Retina (tissue), 1 donor: ENCODE data around the gene MEX3D.

Source experiments
- DNase-seq: peaks from one replicate; pipeline ENCODE4 v3.0.0-alpha.2; 2016

MEX3D gene

DNA sequence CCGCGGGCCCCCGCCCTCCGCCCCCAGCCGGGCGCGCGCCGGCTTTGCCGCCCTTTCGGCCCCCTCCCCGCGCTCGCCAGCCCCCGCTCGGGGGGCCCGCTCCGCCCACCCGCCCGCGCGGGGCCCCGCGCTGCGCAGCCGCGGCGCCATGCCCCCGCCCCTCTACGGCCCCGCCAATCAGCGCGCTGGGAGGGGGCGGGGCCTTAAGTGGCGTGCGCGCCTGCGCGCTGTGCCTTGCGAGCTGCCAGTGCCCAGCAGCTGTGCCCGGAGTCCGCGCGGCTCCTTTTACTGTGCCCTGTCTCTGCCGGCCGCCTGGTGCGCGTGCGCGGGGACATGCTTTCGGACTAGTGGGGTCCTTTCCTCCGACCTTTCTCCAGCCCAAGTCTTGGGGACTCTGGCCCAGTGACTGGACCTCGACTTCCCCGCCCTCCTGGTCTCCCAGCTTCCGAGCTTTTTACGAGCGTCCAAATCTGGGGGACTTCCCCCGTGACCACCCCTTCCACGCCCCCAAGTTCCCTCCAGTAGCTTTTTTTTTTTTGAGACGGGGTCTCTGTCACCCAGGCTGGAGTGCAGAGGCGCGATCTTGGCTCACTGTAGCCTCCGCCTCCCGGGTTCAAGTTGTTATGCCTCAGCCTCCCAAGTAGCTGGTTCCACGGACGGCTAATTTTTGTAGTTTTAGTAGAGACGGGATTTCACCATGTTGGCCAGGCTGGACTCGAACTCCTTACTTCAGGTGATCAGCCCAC is 24.8 kb upstream of the MEX3D start, which contains the start of gene MBD3:
Gene MBD3, minus strand, starts transcription at position 111 of the 746 bp plus-strand sequence. CDS start 234 bp downstream, outside the sequence.
- peak; percentile 91 for DNase-seq

DNA sequence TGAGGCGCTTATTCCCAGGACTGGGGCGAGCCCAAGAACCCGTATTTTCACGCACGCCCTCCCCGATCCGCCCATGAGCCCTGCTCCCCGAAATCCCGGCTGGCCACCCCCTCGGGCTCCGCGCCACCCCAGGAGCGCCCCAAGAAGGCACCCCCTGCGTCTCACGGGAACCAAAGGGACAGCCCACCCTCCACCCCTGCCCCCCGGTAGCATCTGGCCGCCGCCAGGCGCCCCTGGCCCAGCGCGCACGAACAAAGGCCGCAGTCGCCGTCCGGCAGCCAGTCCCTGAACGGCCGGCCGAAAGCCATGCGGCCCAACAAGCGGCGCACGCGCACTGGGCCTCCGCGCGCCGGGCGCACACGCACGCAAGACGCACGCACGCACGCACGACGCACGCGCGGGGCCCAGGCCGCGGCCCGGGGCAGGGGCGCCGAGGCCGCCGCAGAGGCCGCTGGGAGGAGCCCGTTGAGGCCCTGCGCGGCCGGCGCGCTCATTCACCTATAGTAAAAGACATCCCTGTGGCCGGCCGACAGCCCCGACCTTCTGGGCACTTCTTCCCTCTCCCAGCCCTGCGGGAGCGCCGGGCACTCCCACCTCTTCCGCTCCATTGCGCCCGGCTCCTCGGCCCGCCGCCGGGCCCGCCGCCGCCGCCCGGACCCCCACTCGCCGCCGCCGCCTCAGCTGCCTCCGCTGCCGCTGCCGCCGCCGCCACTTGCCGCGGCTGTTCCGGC is 24.1 kb upstream of the MEX3D start:
- peak; percentile 86 for DNase-seq

DNA sequence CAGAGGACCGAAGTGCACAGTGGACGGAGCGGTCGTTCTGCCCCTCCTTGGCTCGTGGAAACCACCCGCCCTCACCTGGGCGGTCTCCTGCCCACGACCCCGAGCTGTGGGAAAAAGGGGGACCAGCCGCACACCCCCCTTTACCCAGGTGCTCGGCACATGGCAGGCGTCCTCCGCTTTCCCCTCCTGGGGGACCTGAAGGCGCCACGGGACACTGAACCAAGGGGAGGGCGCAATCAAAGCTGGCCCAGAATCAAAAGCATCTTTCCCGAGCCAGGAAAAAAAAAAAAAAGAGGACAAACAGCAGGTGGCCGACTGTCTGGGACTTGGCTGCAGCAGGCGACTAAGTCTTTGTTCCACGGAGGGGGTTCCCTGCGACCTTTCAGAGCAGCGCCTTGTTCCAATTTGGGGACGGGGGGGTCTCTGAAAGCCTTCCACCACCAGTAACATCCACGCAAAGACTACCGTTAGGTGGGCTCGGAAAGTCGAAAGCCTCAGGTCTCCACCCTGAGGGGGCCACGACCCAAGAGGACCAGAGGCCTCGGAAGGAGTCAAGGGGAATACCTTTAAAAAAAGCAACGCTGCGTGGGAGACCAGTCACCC is 23.4 kb upstream of the MEX3D start:
- DNase-seq: peak; percentile 73

DNA sequence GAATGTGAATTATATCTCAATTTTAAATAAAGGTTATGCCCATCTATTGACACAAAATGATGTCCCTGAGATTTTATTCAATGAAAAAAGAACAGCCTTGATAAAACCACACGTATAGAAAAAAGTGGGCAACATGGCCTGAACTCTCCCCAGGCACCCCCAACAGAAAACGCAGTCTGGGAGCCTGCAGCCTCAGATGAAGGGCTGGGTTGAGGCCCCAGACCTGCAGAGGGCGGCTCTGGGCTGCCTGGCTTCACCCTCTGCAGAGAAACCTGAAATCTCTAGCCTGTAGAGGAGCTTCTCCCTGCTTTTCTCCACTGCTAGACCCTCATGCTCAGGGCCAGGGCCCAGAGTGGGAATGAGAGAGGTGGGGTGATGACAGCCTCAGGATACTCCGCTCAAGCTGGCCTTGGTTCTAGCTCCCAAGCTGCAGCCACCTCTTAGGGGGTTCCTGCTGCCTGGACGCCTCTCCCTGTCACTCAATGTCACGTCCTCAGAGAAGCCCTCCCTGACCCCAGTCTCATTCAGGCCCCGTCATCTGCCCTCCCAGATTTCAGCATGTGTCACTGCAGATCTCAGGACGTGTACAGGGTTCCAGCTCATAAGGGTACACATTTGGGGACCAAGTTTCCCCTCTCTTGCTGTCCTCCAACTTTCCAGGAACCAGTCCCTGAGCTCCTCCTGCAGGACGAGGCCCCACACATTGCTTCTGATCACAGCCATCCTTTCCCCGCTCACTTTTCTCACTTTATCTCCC is 22.7 kb upstream of the MEX3D start:
- DNase-seq: peak; percentile 59

DNA sequence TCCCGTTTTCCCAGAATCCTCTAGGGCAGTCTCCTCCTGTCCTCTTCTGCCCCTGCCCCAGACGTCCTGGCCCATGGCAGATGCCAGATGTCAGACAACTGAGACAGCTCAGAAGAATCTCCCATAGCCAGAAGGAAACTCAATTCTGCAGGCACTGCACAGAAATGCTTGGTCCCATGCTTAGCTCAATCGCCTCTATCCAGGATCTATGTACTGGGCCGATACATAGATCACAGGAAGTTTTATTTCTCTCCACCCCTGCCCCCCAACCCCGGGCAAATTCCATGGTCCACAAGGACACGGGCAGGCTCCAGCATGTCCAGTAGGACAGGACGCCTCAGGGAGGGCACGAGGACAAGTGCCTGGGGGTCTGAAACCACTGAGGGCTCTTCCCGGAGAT is 19.7 kb upstream of the MEX3D start:
- no peak for DNase-seq

DNA sequence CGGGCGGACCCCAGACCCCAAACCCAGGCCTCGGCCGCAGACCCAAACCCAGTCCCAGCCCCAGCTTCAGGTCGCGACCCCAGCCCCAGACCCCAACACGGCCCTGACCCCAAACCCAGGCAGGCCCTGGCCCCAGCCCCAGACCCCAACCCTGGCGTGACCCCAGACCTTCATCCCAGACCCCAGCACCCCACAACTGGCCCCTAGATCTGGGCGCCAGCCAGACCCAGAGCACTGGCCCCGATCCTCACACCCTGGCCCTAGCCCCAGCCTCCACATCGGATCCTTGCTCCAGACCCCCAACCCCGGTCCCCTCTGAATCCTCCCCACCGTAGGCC is 17.1 kb upstream of the MEX3D start:
- no peak for DNase-seq

DNA sequence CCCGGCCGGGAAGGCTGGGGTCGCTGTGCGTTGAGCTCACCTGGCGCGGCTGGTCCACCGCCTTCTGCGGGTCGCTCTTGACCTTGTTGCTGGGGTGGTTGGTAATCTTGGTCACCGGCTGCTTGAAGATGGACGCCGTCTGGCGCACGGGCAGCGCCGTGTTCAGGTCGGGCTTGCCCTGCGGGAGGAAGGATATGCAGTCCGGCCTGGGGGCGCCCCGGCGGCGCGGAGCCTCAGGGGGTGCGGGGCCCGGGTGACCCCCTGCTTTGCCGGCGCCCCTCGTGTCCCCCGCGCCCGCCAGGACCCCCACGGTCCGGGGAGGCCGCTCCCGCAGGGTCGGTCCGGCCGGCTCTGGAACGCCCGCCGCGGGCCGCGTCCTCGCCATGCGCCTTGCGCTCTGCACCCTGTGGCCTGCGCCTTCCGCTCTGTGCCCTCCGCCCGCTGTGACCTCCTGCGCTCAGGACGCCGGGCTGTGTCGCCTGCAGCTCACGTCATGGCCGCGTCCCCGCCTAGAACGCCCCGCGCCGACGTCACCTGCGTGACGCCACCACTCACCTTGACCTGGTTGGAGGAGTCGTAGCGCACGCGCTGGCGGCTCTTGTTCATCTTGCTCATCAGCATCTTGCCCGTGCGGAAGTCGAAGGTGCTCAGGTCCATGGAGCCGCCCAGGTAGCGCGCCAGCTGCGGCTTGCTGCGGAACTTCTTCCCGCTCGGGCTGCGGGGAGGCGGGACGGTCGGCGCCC is 16.5 kb upstream of the MEX3D start:
- DNase-seq: no peak

DNA sequence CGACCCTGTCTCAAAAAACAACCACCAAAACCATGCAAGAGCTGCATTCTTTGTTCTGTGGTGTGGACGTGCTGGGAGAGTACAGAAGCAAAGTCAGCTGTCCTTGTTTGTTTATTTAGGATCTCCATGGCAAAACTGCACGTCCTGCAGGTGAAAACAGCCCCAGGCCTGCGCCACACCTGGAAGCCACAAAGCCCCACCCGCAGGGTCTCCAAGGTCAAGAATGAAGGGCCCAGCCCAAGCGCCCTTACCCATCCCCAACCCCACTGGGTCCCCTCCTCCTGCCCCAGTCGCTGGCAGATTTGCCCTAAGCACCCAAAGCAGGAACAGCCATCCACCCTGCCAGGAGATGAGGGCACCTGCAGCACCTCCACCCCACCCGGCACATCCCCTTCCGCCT is 14.1 kb upstream of the MEX3D start:
- DNase-seq: no peak

DNA sequence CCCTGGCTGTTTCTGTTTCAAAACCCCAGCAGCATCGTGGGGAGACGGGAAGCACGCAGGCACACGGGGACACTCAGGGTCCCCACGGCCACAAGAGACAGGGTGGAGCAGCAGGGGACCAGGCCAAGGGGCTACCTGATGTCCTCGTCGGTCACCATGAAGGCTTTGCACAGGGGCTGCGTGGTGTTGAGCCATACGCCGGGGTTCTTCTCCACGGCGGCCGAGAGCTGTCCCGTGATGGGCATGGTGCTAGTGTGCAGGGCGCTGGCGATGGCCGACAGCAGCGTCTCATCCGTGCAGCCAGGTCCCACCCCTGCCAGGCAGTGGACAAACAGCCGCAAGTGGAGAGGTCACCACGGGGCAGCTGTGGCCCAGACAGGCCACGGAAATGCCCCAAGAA is 12.8 kb upstream of the MEX3D start:
- DNase-seq: no peak

DNA sequence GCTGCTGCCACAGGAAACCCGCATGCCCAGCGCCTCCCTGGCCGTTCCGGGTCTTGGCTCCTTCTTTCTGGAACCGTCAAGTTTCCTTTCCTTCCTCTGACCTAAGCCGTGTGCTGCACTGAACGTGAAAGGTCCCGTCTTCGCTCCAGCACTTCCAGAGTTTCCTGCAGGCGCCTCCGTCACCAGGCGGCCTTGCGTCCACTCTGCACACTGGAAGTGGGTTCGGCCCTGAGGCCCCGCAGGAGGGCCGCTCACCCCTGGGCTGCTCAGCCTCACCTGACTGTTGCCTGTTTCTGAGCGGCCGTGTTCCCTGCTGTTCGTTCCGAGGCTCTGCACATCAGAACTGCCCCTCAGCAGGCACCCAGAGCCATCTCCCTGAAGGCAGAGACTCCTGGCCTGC is 12.3 kb upstream of the MEX3D start:
- no peak for DNase-seq

DNA sequence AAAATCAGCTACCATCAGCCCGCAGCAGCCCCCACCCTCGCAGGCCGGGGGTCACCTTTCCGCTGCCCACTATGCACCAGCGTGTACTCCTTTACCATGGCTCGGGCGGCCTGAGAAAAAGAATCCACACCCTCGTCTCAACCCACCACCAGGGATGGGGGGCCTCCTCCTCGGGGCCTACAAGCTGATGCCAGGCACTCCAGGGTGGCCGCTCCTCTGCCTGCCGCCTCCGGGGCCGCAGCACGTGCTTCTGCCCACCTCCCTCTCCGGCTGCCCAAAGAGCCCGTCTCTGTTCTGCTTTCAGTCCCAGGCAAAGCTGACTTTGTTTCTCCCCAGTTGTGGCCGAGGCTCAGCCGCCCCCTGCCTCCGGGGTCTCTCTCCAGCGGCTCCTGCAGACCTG is 11.1 kb upstream of the MEX3D start:
- no peak for DNase-seq

DNA sequence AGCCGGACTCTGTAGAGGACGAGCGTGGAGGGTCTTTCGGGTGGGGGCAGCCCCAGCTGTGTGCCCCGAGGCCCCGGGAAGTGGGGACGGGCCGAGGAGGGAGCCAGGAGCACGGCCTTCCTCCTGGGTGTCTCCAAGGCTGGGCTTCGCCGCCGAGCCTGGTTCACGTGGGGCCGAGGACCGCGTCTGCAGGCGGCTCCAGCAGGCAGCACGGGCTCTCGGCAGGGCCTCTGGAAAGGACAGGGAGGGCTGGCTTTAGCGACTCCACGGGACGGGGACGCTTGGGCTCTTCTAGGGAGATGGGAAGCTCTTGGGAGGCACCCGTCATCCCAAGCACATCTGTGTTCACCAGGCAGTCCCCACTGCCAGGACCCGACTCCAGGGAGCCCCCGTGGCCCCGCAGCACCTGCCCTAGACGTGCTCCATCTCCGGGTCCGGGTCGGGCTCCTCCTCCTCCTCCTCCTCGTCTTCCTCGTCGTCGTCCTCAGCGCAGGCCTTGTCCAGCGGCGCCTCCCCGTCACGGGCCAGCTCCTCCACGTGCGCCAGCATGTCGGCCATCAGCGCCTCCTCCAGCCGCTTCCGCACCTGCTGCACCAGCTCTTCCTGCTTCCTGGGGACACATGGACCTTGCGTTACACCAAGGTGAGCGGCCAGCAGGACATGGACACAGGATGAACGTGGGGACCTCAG is 9.9 kb upstream of the MEX3D start:
- no peak for DNase-seq

DNA sequence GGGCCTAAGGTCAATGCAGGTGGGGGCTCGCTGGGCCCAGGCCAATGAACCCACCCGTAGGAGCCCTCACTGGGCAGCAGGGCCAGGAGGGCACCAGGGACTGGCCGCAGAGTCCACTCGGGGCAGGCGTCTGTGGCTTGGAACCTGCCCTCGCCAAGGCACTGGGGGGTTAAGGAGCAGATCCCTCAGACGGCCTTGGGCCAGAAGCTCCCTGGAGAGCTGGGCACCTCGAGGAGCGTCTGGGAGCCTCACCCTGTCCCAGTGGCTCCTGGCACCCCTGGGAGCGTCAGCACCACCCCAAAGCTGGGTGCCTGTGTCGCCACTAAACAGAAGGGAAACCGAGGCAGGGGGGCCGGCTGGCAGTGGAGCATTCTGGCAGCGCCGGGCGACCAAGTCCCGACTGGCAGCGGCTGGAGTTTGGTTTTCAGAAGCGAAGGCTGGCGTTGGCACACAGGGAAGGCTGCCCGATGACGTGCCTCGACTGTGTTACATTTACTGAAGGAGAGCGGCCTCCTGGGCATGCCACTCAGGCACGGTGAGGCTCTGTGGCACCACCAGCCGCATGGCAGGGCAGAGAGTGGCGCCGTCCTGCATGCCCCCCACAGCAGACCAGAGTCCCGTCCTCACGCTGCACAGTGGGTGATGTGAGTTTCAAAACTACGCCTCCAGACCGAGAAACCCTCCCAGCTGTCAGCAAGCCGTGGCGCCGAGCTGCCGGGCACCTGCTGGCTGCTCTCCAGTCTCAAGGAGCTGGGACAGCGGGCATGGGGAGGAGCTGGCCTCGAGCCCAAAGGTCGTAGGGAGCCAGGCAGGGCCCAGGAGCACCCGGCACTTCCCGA is 9.2 kb upstream of the MEX3D start:
- no peak for DNase-seq

DNA sequence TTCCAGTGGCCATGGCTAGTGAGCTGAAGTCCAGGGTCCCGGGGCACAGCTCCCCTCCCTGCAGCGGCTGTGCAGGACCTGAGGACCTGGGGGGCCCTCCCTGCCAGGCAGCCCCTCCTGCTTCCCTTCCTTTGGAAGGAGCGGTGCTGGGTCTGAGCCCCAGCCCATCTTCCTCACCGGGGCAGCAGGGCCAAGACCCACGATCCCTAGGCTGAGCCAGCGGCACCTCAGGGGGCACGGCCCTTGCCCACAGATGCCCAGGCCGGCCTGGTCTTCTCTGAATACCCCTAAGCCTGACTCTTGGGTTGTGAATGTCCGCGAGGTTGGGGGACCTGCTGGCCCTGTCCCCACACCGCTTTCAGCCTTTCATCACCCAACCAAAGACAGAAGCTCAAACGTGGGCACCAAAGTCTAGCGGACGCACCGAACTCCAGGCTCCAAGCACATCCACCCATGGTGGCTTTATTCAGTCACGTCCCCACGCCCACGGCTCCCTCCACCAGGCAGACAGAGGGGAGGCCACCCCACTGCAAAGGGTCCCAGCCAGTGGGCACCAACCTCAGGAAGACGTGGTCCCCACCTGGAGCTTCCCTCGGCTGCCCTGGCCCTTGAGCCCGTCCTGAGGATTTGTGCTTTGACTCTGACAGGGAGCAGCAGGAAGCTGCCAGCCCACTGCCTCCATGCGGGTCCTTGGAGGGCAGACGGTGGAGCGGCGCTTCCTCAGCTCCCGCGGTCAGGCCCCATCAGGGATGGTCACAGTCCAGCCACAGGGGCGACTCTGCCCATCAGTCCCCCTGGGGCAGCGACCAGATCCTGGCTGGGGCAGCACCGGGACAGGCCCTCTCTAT is 8.3 kb upstream of the MEX3D start:
- no peak for DNase-seq

DNA sequence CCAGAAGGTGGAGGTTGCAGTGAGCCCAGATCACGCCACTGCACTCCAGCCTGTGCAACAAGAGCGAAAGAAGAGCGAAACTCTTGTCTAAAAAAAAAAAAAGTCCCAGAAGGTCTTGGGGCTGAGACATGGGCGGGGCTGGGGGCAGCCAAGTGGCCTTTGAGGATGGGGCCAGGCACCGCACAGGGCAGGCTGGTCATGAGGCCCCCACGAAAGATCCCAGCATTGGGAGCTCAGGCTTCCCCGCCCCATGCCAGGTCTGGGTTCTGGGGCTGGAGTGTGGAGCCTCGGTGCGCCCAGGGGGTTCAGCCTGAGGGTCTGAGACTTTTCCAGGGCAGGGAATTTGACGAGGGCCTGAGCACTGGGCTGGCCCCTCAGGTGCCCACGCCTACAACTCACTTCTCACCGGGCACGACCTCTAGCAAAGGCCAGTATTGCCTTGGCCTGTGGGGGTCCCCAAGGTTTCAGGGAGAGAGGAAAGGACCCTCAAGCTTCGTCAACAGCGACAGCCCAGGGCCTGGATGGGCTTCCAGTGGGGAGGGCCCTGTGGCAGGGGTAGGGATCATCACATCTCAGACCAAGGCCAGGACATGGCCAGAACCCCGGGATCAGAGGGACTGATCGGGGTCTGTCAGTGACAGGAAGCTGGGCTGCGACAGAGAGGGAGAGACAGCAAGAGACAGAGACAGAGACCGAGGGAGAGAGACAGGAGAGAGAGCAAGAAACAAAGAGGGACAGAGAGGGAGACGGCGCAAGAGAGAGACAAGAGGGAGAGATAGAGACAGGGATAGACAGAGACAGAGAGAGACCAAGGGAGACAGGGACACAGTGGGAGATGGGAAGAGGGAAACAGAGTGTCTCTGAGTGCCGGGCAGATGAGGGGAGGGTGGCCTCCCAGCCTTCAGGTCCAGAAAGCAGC is 7.5 kb upstream of the MEX3D start:
- no peak for DNase-seq

DNA sequence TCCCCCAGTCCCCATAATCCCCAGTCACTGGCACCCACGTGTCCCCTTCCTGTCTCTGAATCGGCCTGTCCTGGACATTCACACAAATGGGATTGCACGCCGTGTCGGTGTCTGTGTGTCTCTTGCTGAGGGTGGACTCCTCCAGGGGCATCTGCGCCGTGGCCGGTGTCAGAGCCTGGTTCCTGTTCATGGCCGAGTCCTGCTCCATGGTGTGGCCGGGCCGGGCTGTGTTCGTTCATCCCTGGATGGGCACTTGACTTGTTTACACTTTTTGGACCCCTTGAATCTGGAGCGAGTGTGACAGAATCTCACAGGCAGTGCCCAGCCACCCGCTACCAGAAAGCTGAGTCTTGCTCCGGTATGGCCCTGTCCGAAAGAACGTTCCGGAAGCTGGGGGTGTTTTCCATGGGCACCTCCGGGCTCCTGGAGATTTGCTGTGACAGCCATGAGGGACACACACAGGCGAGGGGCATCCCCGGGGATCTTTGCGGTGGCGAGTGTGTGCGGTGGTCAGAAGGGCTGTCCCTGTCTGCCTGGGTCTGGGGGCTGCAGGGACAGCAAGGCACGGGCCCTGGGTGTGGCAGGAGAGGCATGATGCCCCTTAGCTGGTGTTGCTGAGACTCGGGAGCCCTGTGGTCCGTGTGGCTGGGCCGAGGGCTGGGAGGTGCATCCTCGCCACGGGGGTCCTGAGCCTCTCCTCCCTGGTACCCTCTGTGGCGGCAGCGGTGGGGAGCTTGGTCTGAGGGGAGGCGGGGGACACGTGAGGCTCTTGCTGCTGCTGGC is 6.4 kb upstream of the MEX3D start:
- no peak for DNase-seq

DNA sequence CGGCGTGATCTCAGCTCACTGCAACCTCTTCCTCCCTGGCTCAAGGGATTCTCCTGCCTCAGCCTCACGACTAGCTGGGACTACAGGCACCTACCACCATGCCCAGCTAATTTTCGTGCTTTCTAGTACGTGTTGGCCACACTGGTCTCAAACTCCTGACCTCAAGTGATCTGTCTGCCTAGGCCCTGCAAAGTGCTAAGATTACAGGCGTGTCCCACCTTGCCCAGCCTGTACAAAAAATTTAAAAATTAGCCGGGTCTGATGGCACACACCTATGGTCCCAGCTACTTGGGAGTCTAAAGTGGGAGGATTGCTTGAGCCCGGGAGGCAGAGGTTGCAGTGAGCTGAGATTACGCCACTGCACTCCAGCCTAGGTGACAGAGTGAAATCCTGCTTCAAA is 4.7 kb upstream of the MEX3D start:
- no peak for DNase-seq

DNA sequence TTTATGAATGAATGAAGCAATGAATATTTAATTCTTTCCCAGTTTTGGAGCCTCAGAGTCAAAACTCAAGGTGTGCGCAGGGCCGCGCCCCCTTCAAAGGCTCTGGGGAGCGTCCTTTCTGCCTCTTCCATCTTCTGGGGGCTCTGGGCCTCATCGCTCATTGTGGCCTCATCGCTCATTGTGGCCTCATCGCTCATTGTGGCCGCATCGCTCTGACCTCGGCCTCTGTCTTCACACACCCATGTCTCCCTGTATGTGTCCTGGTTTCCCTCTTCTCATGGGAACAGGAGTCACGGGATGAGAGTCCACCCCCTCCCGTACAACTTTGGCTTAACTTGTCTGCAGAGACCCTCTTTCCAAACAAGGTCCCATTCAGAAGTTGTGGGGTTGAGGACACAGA is 3.2 kb upstream of the MEX3D start:
- DNase-seq: no peak
